Measurements from ENCODE around the gene BBOX1. TPM values are rescaled to one million over a fixed set of nuclear protein-coding genes. Genes with fewer than 3 reads are reported as not detected.
"Not testable (repeated sequence)": the region's sequence is repeated elsewhere in the genome, so short reads cannot be mapped to it uniquely, and the experiment has no call there.

Gene BBOX1
- total and polyA plus RNA-seq, 7 donors, result not detected

DNA sequence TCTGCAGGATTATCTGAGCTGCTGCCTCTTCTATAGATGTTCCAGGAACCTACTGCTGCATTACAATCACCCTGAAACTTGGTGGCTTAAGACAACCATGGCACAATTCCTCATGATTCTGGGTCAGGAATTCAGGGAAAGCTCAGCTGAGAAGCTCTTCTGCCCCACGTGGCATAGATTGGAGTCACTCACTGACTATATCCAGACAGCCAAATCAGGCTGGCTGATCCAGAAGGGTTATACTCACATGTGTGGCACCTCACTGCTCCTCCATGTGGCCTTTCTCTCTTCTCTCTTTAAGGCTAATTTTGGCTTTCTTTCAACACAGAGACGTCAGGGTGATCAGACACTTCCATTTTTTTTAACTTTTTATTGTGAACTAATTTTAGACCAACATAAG is 125.5 kb downstream of the BBOX1 start:
- Histone ChIP-seq H3K4me3 (no peak overlapping the region), H3K9me3 (no peaks in the 10 kb centered on the region), H3K27ac (no peak overlapping the region), H3K27me3 (no peaks in the 10 kb centered on the region), H3K4me1 (no peaks in the 10 kb centered on the region), H3K36me3 (no peaks in the 10 kb centered on the region)
- no peak for TF ChIP-seq POLR2A (IDR thresholded peaks at IDR 0.05)
- TF ChIP-seq EP300 (IDR thresholded peaks at IDR 0.05), result no peak
- no peak for TF ChIP-seq CTCF (IDR thresholded peaks at IDR 0.05)
- TF ChIP-seq POLR2AphosphoS5 (IDR thresholded peaks at IDR 0.05), result no peak
- 18% methylated on average over 2 of the region's 2 CpGs for WGBS, 2 donors
- no peak for DNase-seq
- intact Hi-C loops (cut with DNase I), result no loop called here

DNA sequence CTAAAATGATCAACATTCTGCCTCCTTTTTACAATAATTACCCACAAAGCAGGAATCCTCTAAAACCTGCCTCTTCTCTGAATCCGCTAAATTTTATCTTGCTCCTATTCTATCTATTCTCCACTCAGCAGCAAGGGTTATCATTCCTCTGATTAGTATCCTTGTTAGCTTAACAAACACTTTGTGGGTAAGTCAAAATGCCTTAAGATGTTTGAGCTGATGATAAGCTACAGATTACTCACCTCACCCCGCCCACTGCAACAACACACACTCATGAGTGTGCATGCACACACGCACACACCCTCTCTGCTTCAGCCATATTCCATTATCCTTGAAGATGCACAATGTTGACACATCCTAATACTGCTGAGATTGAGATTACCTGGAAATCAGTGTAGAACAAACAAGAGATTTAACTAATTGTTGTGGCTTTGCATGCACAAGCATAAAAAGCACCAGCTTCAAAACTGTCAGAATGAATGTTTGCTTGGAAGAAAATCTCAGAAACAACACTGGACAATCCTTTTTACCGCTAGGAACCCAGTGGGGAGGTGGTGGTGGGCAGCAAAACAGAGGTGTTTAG is 130.9 kb downstream of the BBOX1 start:
- 65 to 88% methylated on average over 4 of the region's 4 CpGs for WGBS, 2 donors
- Histone ChIP-seq H3K9me3 (no peaks in the 10 kb centered on the region), H3K36me3 (no peaks in the 10 kb centered on the region), H3K4me3 (no peak overlapping the region), H3K4me1 (no peaks in the 10 kb centered on the region), H3K27ac (no peak overlapping the region), H3K27me3 (peaks cover 0 to 4% (median 0%) of the 10 kb centered on the region in 3 donors)
- DNase-seq, result no peak
- TF ChIP-seq POLR2A (IDR thresholded peaks at IDR 0.05), result no peak
- intact Hi-C loops (cut with DNase I), result no loop called here

DNA sequence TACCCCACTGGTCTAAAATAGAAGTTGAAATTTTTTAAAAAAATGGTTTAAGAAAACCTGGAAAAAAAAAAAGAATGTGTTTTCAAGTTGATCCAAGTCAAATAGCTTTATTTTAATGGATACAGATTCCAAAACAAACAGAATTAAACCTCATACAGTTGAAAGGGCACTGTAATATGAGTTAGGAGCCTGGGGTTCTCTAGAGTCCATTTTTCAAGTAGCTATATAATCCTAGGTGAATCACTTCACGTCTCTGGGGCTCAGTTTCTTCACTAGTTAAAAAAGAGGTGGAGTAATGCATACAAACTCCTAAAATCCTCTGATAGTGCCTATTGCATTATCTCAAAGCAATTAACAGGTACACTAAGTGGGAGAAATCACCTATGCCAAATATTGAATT is 132.9 kb downstream of the BBOX1 start:
- 6 to 58% methylated on average over 1 of the region's 1 CpG for WGBS, 2 donors
- H3K9me3 ChIP-seq, result no peaks in the 10 kb centered on the region
- no peak for DNase-seq

GRCh38 chr11:27174021-27174420 is 133.4 kb downstream of the BBOX1 start:
- H3K27ac ChIP-seq, result no peak overlapping the region
- intact Hi-C loops (cut with DNase I), result no loop called here
- no peak for DNase-seq
- WGBS, 2 donors, result 73 to 82% methylated on average over 4 of the region's 4 CpGs
- H3K4me1 ChIP-seq, result no peaks in the 10 kb centered on the region
- H3K27me3 ChIP-seq, result peaks cover 0 to 4% (median 0%) of the 10 kb centered on the region in 3 donors
- TF ChIP-seq POLR2AphosphoS5 (IDR thresholded peaks at IDR 0.05), result no peak
- TF ChIP-seq CTCF (IDR thresholded peaks at IDR 0.05), result no peak
- H3K36me3 ChIP-seq, result no peaks in the 10 kb centered on the region
- H3K4me3 ChIP-seq, result no peak overlapping the region
- H3K9me3 ChIP-seq, result no peaks in the 10 kb centered on the region

More for the DNA sequence above, 132.9 kb downstream of the BBOX1 start:
- intact Hi-C loops (cut with DNase I), result no loop called here
- Histone ChIP-seq H3K4me3 (no peak overlapping the region), H3K36me3 (no peaks in the 10 kb centered on the region), H3K27ac (no peak overlapping the region), H3K4me1 (no peaks in the 10 kb centered on the region), H3K27me3 (peaks cover 0 to 4% (median 0%) of the 10 kb centered on the region in 3 donors)
- TF ChIP-seq POLR2A (IDR thresholded peaks at IDR 0.05), result no peak

DNA sequence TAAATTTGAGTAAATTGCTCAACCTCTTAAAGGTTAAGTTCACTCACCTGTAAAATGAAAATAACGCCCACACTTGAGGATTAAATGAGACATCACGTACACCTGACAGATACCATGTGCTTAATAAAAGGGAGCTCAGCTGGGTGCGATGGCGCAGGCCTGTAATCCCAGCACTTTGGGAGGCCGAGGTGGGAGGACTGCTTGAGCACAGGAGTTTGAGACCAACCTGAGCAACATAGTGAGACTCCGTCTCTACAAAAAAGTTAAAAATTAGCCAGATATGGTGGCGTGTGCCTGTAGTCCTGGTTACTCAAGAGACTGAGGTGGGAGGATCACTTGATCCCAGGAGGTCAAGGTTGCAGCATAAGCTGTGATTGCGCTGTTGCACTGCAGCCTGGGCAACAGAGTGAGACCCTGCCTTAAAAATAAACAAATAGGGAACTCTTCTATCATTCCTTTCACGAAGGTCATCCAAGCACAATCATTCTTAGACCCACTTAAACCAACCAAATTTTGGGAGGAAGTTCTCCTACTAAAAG is 134.1 kb downstream of the BBOX1 start:
- no peak for DNase-seq
- intact Hi-C loops (cut with DNase I), result no loop called here
- H3K9me3 ChIP-seq, result no peaks in the 10 kb centered on the region
- H3K4me1 ChIP-seq, result no peaks in the 10 kb centered on the region
- peaks cover 0 to 4% (median 0%) of the 10 kb centered on the region in 3 donors for H3K27me3 ChIP-seq
- no peaks in the 10 kb centered on the region for H3K36me3 ChIP-seq
- 88 to 92% methylated on average over 9 of the region's 9 CpGs for WGBS, 2 donors
- TF ChIP-seq POLR2AphosphoS5 (IDR thresholded peaks at IDR 0.05) (no peak), POLR2A (IDR thresholded peaks at IDR 0.05) (no peak), CTCF (IDR thresholded peaks at IDR 0.05) (no peak), EP300 (IDR thresholded peaks at IDR 0.05) (no peak)
- H3K27ac ChIP-seq, result no peak overlapping the region
- H3K4me3 ChIP-seq, result no peak overlapping the region

DNA sequence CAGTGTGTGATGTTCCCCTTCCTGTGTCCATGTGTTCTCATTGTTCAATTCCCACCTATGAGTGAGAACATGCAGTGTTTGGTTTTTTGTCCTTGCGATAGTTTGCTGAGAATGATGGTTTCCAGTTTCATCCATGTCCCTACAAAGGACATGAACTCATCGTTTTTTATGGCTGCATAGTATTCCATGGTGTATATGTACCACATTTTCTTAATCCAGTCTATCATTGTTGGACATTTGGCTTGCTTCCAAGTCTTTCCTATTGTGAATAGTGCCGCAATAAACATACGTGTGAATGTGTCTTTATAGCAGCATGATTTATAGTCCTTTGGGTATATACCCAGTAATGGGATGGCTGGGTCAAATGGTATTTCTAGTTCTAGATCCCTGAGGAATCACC is 134.9 kb downstream of the BBOX1 start:
- H3K27ac ChIP-seq; intact Hi-C loops (cut with DNase I); H3K9me3 ChIP-seq; H3K36me3 ChIP-seq; H3K4me1 ChIP-seq; H3K4me3 ChIP-seq; H3K27me3 ChIP-seq; DNase-seq: not testable (repeated sequence)
- 28 to 73% methylated on average over 3 of the region's 4 CpGs for WGBS, 2 donors

Other genes with a start within 250 kb of the BBOX1 start
- gene FIBIN, start 46.7 kb upstream of the BBOX1 start, total RNA-seq, result 10 to 100 TPM; 29.1 to 54.6 (median 34.1) TPM
- gene FIBIN, start 46.7 kb upstream of the BBOX1 start, polyA plus RNA-seq, result 1 to 10 TPM in 2 of 3 donors, under 1 TPM in 1; 0.46 to 6.0 (median 4.6) TPM

All from sigmoid colon (tissue), 7 donors.